Adrenal gland (tissue), 12 donors: ENCODE measurements around the gene MAN1C1. TPM values are rescaled to one million over a fixed set of nuclear protein-coding genes. Genes with fewer than 3 reads are reported as not detected.

ENCODE experiments used
- DNase-seq, 7 donors: peaks; one replicate each; pipeline ENCODE4 v3.0.0-alpha.2; 2019 to 2020
- H3K27ac ChIP-seq, 5 donors: fragments of 200-600 bp; sonication (generic) in 4 of 5; 1 replicate in 3 of 5; 2 replicates in 2 of 5; pipeline versions ENCODE4 v1.5.1 to v1.8.0; 2016 to 2020; ENCODE audit warnings: mild to moderate bottlenecking in 1 of 5
- H3K27me3 ChIP-seq: fragments of 200-600 bp; 2 replicates; pipeline ENCODE4 v1.8.0; 2021
- H3K36me3 ChIP-seq, 2 donors: fragments of 200-600 bp; replicated peaks in 1 of 2; 1 replicate in 1 of 2; 2 replicates in 1 of 2; pipeline versions ENCODE4 v1.5.1 to v1.8.0; 2018 to 2022
- H3K4me1 ChIP-seq, 2 donors: fragments of 200-600 bp; replicated peaks in 1 of 2; 1 replicate in 1 of 2; 2 replicates in 1 of 2; pipeline versions ENCODE4 v1.5.1 to v1.8.0; 2018 to 2021
- H3K4me3 ChIP-seq, 4 donors: fragments of 200-600 bp; sonication (generic) in 3 of 4; one replicate each; pipeline ENCODE4 v1.5.1; 2016 to 2018
- H3K9me3 ChIP-seq, 3 donors: fragments of 200-600 bp; sonication (generic) in 1 of 3; replicated peaks in 1 of 3; 1 replicate in 2 of 3; 2 replicates in 1 of 3; pipeline versions ENCODE4 v1.5.1 to v1.8.0; 2016 to 2021
- POLR2A ChIP-seq, 2 donors: fragments of 450-650 bp; IDR thresholded peaks; one replicate each; pipeline ENCODE4 v1.6.1; 2017; ENCODE audit warnings: antibody characterized with exemption in 2 of 2, mild to moderate bottlenecking in 2 of 2, moderate library complexity in 1 of 2
- WGBS, 4 donors: extraction: QIAGEN DNeasy Blood & Tissue Kit in 2 of 4; methylation state at CpG; one replicate each; pipeline versions ENCODE4 v1.1.5 to v1.1.7; 2013 to 2017; 5-methylcytosine and 5-hydroxymethylcytosine counted together
- intact Hi-C, 2 donors: fragments of 100-400 bp; cut with DNase I; formaldehyde crosslinking; loops; one replicate each; pipeline versions ENCODE4 v1.14.1 to v1.15.0; 2022 to 2023
- polyA plus RNA-seq, 3 donors: library from polyadenylated mRNA; stranded (reverse); fragments of 200-250 nt in 2 of 3; fragments of 350-450 nt in 1 of 3; fragmentation: Illumina TruSeq in 1 of 3; extraction: RNeasy Lipid Tissue Mini Kit (QIAGEN cat#74804) in 1 of 3; gene quantifications; one replicate each; pipeline ENCODE4 v1.2.3, GENCODE V29; 2013 to 2014
- total RNA-seq, 9 donors: library from RNA; depleted of rRNA in 4 of 9; stranded (reverse); fragments of >200 nt in 4 of 9; fragments of 120-200 nt in 1 of 9; fragmentation: NEBNext Ultra II Directional in 1 of 9; extraction: Animal tissue kit (Norgen Biotek cat#: 25700) in 1 of 9; gene quantifications; one replicate each; pipeline versions ENCODE4 v1.1.0 to v1.2.4, GENCODE V29; 2013 to 2023
- TF ChIP-seq, protein P1 (sequence below), 6 experiments: fragments of 450-650 bp in 4 of 6; fragments of 200-600 bp in 2 of 6; sonication (generic) in 1 of 6; IDR thresholded peaks; 1 replicate in 5 of 6; 2 replicates in 1 of 6; pipeline versions ENCODE4 v1.5.1 to v1.8.0; 2016 to 2021; ENCODE audit warnings: antibody characterized with exemption in 6 of 6, mild to moderate bottlenecking in 2 of 6, moderate library complexity in 1 of 6
- donor health status: healthy with polysubstance abuse.
- donor health status: Bipolar disorder and iron deficiency.
- donor health status: DM: yes; HTN: yes; CAD: no.
- donor health status: DM: no; HTN: no; CAD: no.
- donor health status: DM: no; HTN: no; CAD: no.
- donor health status: DM: yes; HTN: yes; CAD: no.

Gene MAN1C1
- total and polyA plus RNA-seq, 12 donors: 2.7 to 58.7 (median 27.7) TPM

DNA sequence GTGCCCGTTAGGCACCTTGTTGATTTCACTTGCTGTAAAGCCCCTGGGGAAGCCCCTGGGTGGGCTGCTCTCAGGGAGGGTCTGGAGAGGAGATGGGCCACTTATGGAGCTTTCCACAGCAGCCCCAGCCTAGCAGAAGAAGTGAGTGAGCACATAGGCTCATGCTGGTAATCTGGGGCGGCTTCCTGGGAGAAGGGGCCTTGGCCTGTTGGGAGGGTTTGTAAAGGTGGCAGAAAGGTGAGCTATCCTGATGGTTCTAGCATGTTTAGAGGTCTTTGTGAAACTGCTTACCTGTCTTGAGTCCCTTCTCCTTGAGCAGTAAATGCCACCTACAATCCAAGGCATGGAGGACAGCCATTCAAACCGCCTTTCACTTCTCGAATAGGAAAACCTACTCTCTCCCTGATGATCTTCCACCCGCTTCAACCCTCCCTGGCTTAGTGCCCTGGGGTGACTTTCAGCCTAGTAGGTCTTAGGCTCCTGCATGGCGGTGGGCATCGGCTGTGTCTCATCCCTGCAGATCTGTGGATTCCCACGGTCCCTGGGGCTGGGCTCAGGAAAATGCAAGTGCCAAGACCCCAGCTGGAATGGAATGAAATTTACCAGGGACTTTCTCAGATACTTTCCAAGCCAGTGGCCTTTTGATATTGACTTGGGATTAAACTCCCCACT lies 95.8 kb downstream of the MAN1C1 start:
- Histone ChIP-seq H3K27me3 (no peaks in the 10 kb centered on the region), H3K4me3 (no peak overlapping the region), H3K4me1 (peaks cover 14 to 46% of the 10 kb centered on the region in 2 donors), H3K36me3 (no peaks in the 10 kb centered on the region), H3K9me3 (no peaks in the 10 kb centered on the region), H3K27ac (peak overlapping the region in 2 of 5 donors; percentile 7 to 69)
- WGBS, 4 donors: 92 to 96% (median 94%) methylated on average over 5 to 8 of the region's 8 CpGs
- intact Hi-C loops: no loop called here
- DNase-seq: no peak
- TF ChIP-seq, protein P1, sequence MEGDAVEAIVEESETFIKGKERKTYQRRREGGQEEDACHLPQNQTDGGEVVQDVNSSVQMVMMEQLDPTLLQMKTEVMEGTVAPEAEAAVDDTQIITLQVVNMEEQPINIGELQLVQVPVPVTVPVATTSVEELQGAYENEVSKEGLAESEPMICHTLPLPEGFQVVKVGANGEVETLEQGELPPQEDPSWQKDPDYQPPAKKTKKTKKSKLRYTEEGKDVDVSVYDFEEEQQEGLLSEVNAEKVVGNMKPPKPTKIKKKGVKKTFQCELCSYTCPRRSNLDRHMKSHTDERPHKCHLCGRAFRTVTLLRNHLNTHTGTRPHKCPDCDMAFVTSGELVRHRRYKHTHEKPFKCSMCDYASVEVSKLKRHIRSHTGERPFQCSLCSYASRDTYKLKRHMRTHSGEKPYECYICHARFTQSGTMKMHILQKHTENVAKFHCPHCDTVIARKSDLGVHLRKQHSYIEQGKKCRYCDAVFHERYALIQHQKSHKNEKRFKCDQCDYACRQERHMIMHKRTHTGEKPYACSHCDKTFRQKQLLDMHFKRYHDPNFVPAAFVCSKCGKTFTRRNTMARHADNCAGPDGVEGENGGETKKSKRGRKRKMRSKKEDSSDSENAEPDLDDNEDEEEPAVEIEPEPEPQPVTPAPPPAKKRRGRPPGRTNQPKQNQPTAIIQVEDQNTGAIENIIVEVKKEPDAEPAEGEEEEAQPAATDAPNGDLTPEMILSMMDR (IDR thresholded peaks at IDR 0.05): no peak
- no peak for TF ChIP-seq POLR2A (IDR thresholded peaks at IDR 0.05)

GRCh38 chr1:25713961-25714360 lies 97.4 kb downstream of the MAN1C1 start:
- no peak overlapping the region for H3K4me3 ChIP-seq
- peaks cover 0 to 31% of the 10 kb centered on the region in 2 donors for H3K4me1 ChIP-seq
- WGBS, 4 donors: 89 to 92% (median 90%) methylated on average over 4 of the region's 4 CpGs
- H3K36me3 ChIP-seq: no peaks in the 10 kb centered on the region
- H3K27me3 ChIP-seq: no peaks in the 10 kb centered on the region
- H3K9me3 ChIP-seq: no peaks in the 10 kb centered on the region
- no peak overlapping the region for H3K27ac ChIP-seq
- no peak for TF ChIP-seq POLR2A (IDR thresholded peaks at IDR 0.05)
- TF ChIP-seq, protein P1 (IDR thresholded peaks at IDR 0.05): no peak
- intact Hi-C loops: no loop called here
- no peak for DNase-seq

DNA sequence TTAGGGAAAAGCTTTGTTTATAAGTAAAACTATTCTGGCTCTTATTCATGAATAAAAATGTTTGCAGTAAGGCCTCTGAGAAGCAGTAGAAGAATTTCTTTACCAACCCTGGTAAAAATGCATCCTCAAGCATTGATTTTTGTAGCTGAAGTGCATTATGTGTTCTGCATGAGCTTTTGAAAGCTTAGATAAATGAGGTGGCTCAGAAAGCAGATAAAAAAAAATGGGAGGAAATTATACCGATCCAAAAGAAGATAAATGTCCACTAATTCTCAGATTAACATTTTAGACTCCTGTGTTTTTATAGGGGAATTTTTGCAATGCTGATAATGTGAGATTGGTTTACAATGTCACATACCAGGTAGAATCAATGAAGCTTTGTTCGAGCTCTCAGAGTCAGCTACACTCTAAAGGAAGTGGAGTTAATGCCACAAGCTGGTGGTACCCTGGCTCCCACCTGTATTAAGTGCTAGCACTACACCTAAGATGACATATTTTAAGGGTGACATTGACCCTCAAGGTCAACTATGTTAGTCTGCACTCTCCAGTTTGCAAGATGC lies 97.9 kb downstream of the MAN1C1 start:
- DNase-seq: no peak
- no peaks in the 10 kb centered on the region for H3K36me3 ChIP-seq
- TF ChIP-seq POLR2A (IDR thresholded peaks at IDR 0.05): no peak
- TF ChIP-seq, protein P1 (IDR thresholded peaks at IDR 0.05): no peak
- H3K4me1 ChIP-seq: peaks cover 0 to 27% of the 10 kb centered on the region in 2 donors
- H3K27ac ChIP-seq: no peak overlapping the region
- 47 to 60% (median 56%) methylated on average over 2 of the region's 2 CpGs for WGBS, 4 donors
- intact Hi-C loops: no loop called here
- no peaks in the 10 kb centered on the region for H3K27me3 ChIP-seq
- no peak overlapping the region for H3K4me3 ChIP-seq
- H3K9me3 ChIP-seq: no peaks in the 10 kb centered on the region

DNA sequence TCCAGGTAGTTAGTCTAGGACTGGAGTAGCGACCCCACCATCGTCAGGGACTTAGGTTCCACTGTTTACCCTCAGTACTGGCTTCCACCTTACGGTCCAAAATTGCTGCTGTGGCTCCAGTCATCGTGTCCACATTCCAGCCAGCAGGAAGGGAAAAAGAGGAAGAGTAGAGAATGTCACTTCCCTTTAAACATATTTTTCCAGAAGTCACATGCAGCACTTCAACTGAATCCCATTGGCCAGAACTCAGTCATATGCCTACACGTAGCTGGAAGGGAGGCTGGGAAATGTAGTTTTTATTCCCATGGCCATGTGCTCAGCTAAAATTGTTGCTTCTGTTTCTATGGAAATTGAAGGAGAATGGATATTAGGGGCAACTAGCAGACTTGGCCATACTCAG lies 99.3 kb downstream of the MAN1C1 start:
- Histone ChIP-seq H3K4me3 (no peak overlapping the region), H3K27me3 (no peaks in the 10 kb centered on the region), H3K4me1 (peaks cover 0 to 14% of the 10 kb centered on the region in 2 donors), H3K27ac (no peak overlapping the region), H3K9me3 (no peaks in the 10 kb centered on the region), H3K36me3 (no peaks in the 10 kb centered on the region)
- intact Hi-C loops: no loop called here
- no peak for TF ChIP-seq POLR2A (IDR thresholded peaks at IDR 0.05)
- TF ChIP-seq, protein P1 (IDR thresholded peaks at IDR 0.05): no peak
- WGBS, 4 donors: 89 to 99% (median 92%) methylated on average over 5 of the region's 5 CpGs
- no peak for DNase-seq
